Kasumi-1 (cell line): ENCODE data around the gene DCT.

Source experiments
- DNase-seq, 2 experiments: peaks; one replicate each; lab custom pipeline; 2025; lab: John Stamatoyannopoulos, UW

The DCT gene

GRCh38 chr13:94395860-94396259, 83.6 kb downstream of the DCT start:
- DNase-seq = no peak

GRCh38 chr13:94394723-94395122, 84.8 kb downstream of the DCT start:
- DNase-seq = no peak

- DNase-seq = no peak
Observed at GRCh38 chr13:94390881-94391280, 88.6 kb downstream of the DCT start.

- DNase-seq = no peak
Observed at GRCh38 chr13:94389604-94390351, 89.7 kb downstream of the DCT start.

GRCh38 chr13:94387047-94387446, 92.4 kb downstream of the DCT start:
- DNase-seq = no peak
